Cerebellar cortex (tissue), 1 donor: Measurements from ENCODE around the gene INPP5B.

Source experiments
- DNase-seq: peaks from one replicate; pipeline ENCODE4 v3.0.0-alpha.2; 2015; ENCODE audit warnings: low spot score

Gene INPP5B

GRCh38 chr1:37872692-37873091, 74.2 kb downstream of the INPP5B start:
- DNase-seq = no peak

GRCh38 chr1:37868466-37868865, 78.4 kb downstream of the INPP5B start:
- DNase-seq = no peak

- DNase-seq = no peak
Measured at GRCh38 chr1:37867784-37868183, 79.1 kb downstream of the INPP5B start.

GRCh38 chr1:37866491-37866890, 80.4 kb downstream of the INPP5B start:
- no peak for DNase-seq

GRCh38 chr1:37865348-37866120, 81.3 kb downstream of the INPP5B start:
- no peak for DNase-seq

- no peak for DNase-seq
Measured at GRCh38 chr1:37862330-37862729, 84.5 kb downstream of the INPP5B start.

GRCh38 chr1:37861151-37861550, 85.7 kb downstream of the INPP5B start:
- no peak for DNase-seq

- no peak for DNase-seq
Measured at GRCh38 chr1:37860346-37860666, 86.5 kb downstream of the INPP5B start.

GRCh38 chr1:37859507-37860345, 87.1 kb downstream of the INPP5B start, which contains the start of gene MTF1:
Gene MTF1 (minus strand): TSS chr1:37859592. CDS start chr1:37857658, 1,934 bp downstream.
- DNase-seq = peak; percentile 99

GRCh38 chr1:37858931-37859506, 87.8 kb downstream of the INPP5B start:
- DNase-seq = no peak

- DNase-seq = no peak
Measured at GRCh38 chr1:37854406-37854805, 92.4 kb downstream of the INPP5B start.

- DNase-seq = no peak
Measured at GRCh38 chr1:37853157-37853556, 93.7 kb downstream of the INPP5B start.

GRCh38 chr1:37851782-37852210, 95.1 kb downstream of the INPP5B start:
- DNase-seq = no peak

GRCh38 chr1:37851262-37851661, 95.6 kb downstream of the INPP5B start:
- no peak for DNase-seq

GRCh38 chr1:37850352-37850955, 96.4 kb downstream of the INPP5B start:
- DNase-seq = no peak

- no peak for DNase-seq
Measured at GRCh38 chr1:37849480-37849879, 97.4 kb downstream of the INPP5B start.

- DNase-seq = no peak
Measured at GRCh38 chr1:37846647-37847339, 100.1 kb downstream of the INPP5B start.

GRCh38 chr1:37845786-37846185, 101.1 kb downstream of the INPP5B start:
- no peak for DNase-seq

GRCh38 chr1:37845049-37845646, 101.7 kb downstream of the INPP5B start:
- DNase-seq = no peak

- no peak for DNase-seq
Measured at GRCh38 chr1:37844536-37844935, 102.3 kb downstream of the INPP5B start.

- no peak for DNase-seq
Measured at GRCh38 chr1:37841652-37842051, 105.2 kb downstream of the INPP5B start.
